Immature natural killer cell (primary cell): ENCODE measurements around the gene SDR39U1. TPM values are rescaled to one million over a fixed set of nuclear protein-coding genes. Genes with fewer than 3 reads are reported as not detected.

Experiments
- DNase-seq, 3 donors: peaks; one replicate each; pipeline ENCODE4 v3.0.0; 2022; ENCODE audit warnings: mixed read lengths in 1 of 3
- H3K27ac Mint-ChIP-seq, 6 donors: one replicate each; pipeline ENCODE4 v1.8.0; 2020; ENCODE audit warnings: mixed read lengths in 6 of 6, mild to moderate bottlenecking in 5 of 6, inconsistent platforms in 4 of 6, moderate library complexity in 3 of 6
- H3K27me3 Mint-ChIP-seq, 3 donors: one replicate each; pipeline ENCODE4 v1.8.0; 2020 to 2021; ENCODE audit warnings: low read depth in 3 of 3, mild to moderate bottlenecking in 3 of 3, mixed read lengths in 3 of 3, moderate library complexity in 3 of 3, inconsistent platforms in 1 of 3
- H3K36me3 Mint-ChIP-seq, 3 donors: one replicate each; pipeline ENCODE4 v1.8.0; 2020; ENCODE audit warnings: mixed read lengths in 3 of 3, inconsistent platforms in 2 of 3, mild to moderate bottlenecking in 2 of 3
- H3K4me1 Mint-ChIP-seq, 2 donors: one replicate each; pipeline ENCODE4 v1.8.0; 2020; ENCODE audit warnings: inconsistent platforms in 2 of 2, mild to moderate bottlenecking in 2 of 2, mixed read lengths in 2 of 2, moderate library complexity in 1 of 2
- H3K4me3 Mint-ChIP-seq, 5 donors: one replicate each; pipeline ENCODE4 v1.8.0; 2020; ENCODE audit warnings: mild to moderate bottlenecking in 5 of 5, mixed read lengths in 5 of 5, inconsistent platforms in 3 of 5, moderate library complexity in 3 of 5
- H3K9me3 Mint-ChIP-seq, 6 donors: one replicate each; pipeline ENCODE4 v1.8.0; 2020; ENCODE audit warnings: mild to moderate bottlenecking in 6 of 6, mixed read lengths in 6 of 6, inconsistent platforms in 4 of 6, moderate library complexity in 3 of 6
- polyA plus RNA-seq, 3 donors: library from polyadenylated mRNA; unstranded; fragments of 300-500 nt; fragmentation: Illumina TruSeq; gene quantifications; one replicate each; pipeline ENCODE4 v1.2.3, GENCODE V29; 2021

SDR39U1 gene
- polyA plus RNA-seq, 3 donors from 2014 or later = 62.2 to 91.2 (median 82.6) TPM

DNA sequence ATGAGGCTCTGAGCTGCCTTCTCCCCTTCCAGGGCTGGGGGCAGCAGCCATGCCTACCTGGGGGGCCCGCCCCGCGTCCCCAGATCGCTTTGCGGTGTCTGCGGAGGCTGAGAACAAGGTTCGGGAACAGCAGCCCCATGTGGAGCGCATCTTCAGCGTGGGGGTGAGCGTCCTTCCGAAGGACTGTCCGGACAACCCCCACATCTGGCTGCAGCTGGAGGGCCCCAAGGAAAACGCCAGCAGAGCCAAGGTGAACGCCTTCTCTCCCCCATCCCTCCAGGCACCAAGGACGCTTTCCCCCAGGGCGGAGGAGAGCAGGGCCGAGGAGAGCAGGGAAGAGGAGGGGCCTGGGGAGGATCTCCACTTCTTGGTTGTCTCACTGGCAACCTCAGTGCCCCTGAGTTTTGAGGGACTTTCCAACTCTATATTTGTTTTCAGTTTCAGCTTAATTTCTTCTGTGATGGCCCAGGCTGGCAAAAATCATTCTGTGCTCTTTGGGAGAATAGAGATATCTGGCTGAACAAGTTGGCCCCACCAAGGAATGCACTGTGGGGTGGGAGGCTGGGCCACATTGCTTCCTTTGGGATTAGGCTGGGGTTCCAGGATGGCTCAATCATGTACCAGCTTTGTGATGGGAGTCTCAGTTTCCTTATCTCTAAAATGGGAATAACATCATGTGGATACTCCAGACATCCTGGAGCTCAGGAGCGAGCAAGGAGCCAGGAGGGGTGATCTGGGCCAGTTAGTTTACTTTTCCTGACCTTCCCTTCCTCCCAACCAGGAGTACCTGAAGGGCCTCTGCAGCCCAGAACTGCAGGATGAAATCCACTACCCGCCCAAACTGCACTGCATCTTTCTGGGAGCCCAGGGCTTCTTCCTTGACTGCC lies 11.7 kb downstream of the SDR39U1 start:
- DNase-seq = peak; percentile 44 to 58 (median 53)
- no peaks in the 10 kb centered on the region for H3K9me3 Mint-ChIP-seq
- peak overlapping the region; percentile 86 to 89 (median 87) for H3K4me3 Mint-ChIP-seq
- peaks cover 22 to 26% of the 10 kb centered on the region in 2 donors for H3K4me1 Mint-ChIP-seq
- peaks cover 3 to 12% (median 8%) of the 10 kb centered on the region in 3 donors for H3K27me3 Mint-ChIP-seq
- H3K27ac Mint-ChIP-seq = peak overlapping the region; percentile 82 to 97 (median 87)
- peaks cover 4 to 22% (median 18%) of the 10 kb centered on the region in 3 donors for H3K36me3 Mint-ChIP-seq

DNA sequence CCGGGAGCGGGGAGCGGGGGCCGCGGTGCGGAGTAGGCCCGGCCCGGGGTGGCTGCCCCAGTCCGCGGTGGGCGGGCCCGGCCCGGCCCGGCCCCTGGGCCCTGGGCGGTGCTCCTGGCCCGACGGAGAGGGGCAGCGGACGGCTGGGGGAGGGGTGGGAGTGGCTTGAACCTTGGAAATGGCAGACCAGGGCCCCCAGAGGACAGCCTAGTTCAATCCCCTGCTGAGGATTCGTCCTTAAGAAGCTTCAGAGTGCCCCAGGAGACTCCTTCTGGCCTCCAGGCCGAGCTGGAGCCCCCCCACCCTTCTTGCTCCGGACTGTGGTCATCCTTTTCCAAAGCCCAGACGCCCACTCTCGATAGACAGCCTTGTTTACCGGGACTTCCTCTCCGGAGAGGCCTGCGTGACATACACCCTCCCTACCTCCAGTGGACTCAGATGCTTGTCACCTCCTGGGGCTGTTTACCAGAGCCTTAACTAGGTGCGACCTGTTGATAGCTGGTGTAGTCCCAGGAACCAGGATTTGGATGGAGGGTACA lies 12.4 kb downstream of the SDR39U1 start:
- Mint-ChIP-seq H3K4me1 (peaks cover 22 to 26% of the 10 kb centered on the region in 2 donors), H3K27me3 (peaks cover 1 to 12% (median 8%) of the 10 kb centered on the region in 3 donors), H3K9me3 (no peaks in the 10 kb centered on the region), H3K36me3 (peaks cover 4 to 18% (median 15%) of the 10 kb centered on the region in 3 donors), H3K27ac (peak overlapping the region; percentile 82 to 97 (median 87)), H3K4me3 (peak overlapping the region; percentile 86 to 89 (median 87))
- peak; percentile 39 to 48 (median 47) for DNase-seq

DNA sequence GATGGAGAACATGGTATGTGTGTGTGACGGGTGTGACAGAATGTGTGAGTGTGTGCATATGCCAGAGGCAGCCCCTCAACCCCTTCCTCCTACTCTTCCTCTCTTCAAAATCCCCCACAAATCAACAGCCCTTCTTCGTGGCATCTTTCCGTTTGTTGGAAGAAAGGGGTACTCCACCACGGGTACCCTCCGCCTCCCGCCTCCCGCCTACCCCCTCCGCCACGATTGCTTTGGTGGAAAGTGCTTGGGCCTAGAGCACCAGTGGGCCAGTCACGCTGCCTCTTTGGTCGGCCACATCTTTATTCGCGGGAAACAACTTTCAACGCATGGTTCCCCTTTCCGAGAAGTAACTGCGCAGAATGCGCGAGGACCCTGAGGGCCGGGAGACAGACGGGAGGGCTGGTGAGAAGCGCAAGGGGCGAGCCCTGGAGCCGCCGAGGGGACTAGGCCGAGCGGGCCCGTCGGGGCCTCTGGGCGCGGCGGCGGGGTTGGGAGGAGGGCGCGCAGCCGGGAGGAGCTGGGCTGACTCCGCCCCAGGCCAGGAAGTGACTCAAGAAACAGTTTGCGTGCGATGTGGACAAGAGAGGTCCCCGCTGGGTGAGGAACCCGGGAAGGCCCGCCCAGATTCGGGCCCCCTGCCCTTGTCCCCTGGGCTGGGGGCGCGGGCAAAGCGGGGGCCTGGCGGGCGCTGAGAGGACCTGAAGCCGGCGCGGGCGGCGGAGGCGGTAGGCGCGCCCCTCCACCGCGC lies 13.0 kb downstream of the SDR39U1 start, which contains the start of the genes CBLN3 and KHNYN:
TSS of gene CBLN3 (minus strand) at position 274 of the 748 bp plus-strand sequence. CDS start 614 bp downstream, outside the sequence.
TSS of gene KHNYN (plus strand) at position 560 of the 748 bp plus-strand sequence. CDS start 777 bp downstream, outside the sequence.
- Mint-ChIP-seq H3K27ac (peak within 1 kb of the TSS; percentile 96 to 99 (median 98)), H3K36me3 (peaks cover 4 to 15% (median 13%) of the 10 kb centered on the region in 3 donors), H3K4me3 (peak within 1 kb of the TSS; percentile 87 to 93 (median 91)), H3K4me1 (peaks cover 22 to 26% of the 10 kb centered on the region in 2 donors), H3K9me3 (no peaks in the 10 kb centered on the region), H3K27me3 (peaks cover 1 to 12% (median 8%) of the 10 kb centered on the region in 3 donors)
- DNase-seq = peak; percentile 87 to 90 (median 90)

DNA sequence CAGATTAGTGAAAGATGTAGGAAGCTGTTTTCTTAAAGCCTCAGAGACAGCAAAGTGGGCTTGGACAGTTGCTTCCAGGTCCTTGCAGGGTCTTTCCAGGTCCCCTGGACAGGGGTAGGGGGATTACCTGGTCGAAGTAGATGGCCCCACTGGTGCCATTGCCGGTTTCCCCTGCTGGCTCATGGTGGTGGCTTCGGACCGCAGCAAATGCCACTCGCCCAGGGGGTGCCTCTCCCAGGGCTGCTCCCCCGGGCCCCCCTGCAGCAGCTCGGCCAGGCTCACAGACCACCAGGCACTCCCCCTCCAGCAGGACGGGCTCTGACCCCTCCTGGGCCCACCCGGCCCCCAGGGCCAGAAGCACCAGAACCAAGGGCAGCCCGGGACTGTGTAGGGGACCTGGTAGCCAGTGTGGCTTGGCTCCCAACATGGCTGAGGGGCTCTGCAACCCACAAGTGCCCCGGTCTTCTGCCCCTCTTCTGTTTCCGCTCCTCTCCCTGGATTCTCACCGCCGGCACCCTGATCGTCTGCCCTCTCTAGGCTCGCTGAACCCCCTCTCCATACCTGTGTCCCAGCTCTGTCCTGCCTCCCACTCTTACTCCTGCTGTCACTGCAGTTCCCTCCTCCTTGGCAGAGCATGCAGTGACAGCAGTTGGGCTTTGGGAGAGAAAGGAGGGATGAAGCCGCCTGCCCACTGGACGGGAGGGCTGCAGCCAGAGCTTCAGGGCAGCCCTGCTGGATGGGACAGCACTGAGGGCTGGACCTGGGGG lies 13.8 kb downstream of the SDR39U1 start:
- DNase-seq = no peak
- peaks cover 22 to 26% of the 10 kb centered on the region in 2 donors for H3K4me1 Mint-ChIP-seq
- H3K36me3 Mint-ChIP-seq = peaks cover 4 to 15% (median 12%) of the 10 kb centered on the region in 3 donors
- H3K27ac Mint-ChIP-seq = peak overlapping the region; percentile 96 to 99 (median 98)
- no peaks in the 10 kb centered on the region for H3K9me3 Mint-ChIP-seq
- H3K27me3 Mint-ChIP-seq = peaks cover 1 to 12% (median 8%) of the 10 kb centered on the region in 3 donors
- H3K4me3 Mint-ChIP-seq = peak overlapping the region; percentile 87 to 93 (median 91)

DNA sequence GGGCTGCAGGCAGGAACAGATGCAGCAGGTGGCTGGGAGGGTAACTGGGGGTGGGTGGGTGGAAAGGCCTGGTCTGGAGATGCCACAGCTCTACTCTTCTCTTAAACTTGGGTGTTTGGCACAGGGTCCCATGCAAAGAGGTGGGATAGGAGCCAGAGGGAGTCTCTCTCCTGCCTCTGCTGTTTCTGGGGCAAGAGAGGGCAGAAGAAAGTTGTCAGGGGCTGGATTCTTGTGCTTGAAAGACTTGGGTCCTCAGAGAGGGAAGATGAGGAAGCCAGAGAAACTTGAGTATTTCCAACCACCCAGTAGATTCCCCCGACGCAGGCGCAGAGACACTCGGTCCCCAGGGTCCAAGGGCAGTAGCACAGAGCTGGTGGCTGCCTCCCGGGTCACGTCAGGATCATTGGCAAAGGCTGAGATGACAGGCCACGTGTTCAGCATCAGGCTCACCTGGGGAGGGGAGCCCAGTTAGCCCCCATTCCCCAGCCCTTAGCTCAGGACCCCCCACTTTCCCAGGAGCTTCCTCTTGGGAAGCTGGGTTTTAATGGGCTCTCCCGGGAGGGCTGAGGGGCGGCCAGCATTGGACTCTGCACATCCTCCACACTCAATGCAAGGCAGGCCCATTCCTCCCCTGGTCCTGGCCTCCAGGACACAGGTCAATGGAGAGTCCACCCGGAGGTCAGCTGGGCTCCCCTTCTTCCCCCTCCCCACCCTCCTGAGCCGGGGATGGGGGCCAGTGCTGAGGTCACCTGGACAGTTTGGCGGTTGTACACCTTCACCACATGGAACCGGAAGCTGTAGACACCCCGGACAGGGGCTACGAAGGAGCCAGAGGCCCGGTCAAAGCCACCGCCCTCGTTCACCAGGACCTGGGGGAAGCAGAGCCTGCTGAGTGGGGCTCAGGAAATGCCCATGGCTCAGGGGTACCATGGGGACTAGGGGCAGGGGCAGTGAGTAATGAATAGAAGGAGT lies 14.8 kb downstream of the SDR39U1 start:
- Mint-ChIP-seq H3K4me3 (peak overlapping the region in 4 of 5 donors; percentile 27 to 49 (median 36)), H3K27ac (peak overlapping the region in 5 of 6 donors; percentile 30 to 87 (median 78)), H3K27me3 (peaks cover 1 to 12% (median 8%) of the 10 kb centered on the region in 3 donors), H3K36me3 (peaks cover 4 to 7% (median 4%) of the 10 kb centered on the region in 3 donors), H3K9me3 (no peaks in the 10 kb centered on the region), H3K4me1 (peaks cover 18 to 22% of the 10 kb centered on the region in 2 donors)
- DNase-seq = no peak

DNA sequence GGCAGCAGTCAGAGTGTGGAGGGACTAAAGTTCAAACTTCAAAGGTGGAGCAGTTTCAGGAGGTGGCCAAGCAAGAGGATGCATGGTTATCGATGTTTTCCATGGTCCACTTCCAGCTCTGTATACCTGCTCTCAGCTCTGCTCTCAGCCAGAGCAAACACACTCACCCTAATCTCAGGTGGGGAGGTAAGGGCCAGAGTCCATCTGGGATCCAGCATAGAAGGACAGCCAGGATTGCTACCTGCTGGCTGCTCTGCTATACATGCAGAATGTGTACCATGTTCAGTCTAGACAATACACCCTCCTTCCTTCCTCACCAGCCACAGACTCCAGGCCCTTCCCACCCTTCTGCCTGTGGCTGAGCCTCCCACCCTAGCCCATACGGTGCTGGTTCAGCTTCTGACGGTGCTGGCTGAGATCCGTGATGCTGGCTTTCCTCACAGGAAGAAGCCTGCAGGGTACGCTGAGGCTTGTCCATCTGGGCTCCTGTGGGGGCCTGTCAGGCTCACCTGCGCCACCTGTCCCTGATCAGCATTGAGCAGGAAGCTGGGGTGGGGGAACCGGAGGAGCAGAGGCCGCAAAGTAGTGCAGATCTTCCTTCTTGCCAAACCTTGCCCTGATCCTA lies 15.6 kb downstream of the SDR39U1 start:
- Mint-ChIP-seq H3K9me3 (no peaks in the 10 kb centered on the region), H3K27me3 (peaks cover 1 to 12% (median 8%) of the 10 kb centered on the region in 3 donors), H3K4me1 (peaks cover 16 to 22% of the 10 kb centered on the region in 2 donors), H3K4me3 (peak overlapping the region in 1 of 5 donors; percentile 6), H3K36me3 (peaks cover 4% of the 10 kb centered on the region in 3 donors), H3K27ac (peak overlapping the region in 5 of 6 donors; percentile 32 to 82 (median 43))
- DNase-seq = no peak

DNA sequence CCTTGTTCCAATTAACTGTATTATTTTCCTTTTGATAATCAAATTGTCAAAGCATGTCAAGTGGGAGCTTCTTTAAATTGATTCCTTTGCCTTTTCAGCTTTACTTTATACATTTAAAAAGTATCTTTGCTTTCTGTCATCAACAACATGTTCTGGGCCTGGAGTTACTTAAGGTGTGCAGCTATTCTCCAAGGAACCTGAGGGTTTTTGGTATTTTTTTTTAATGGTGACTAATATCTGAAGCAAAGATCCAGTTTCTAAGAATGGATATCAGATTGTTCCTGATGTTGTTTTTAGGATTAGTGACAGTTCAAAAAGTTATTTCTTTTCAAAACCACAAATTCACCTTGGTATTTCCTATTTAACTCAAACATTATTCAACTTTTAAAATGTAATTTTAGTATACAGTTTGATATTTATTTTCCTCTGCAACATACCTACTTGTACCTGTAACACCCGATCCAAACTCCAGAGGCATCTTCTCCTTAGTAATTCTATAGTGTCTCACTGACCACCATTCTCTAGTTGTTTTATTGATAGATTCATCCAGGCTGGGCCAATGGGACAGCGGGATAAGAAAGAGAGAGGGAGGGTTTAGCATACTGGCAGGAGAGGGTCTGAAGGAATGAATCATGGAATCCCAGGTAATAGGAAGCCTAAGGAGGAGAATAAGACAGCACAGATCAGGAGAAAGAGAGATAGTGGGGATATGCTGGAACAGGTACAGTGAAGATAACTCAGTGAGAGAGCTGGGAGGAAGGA lies 16.2 kb downstream of the SDR39U1 start:
- Mint-ChIP-seq H3K27ac (peak overlapping the region in 4 of 6 donors; percentile 3 to 82 (median 18)), H3K27me3 (peaks cover 1 to 7% (median 5%) of the 10 kb centered on the region in 3 donors)

DNA sequence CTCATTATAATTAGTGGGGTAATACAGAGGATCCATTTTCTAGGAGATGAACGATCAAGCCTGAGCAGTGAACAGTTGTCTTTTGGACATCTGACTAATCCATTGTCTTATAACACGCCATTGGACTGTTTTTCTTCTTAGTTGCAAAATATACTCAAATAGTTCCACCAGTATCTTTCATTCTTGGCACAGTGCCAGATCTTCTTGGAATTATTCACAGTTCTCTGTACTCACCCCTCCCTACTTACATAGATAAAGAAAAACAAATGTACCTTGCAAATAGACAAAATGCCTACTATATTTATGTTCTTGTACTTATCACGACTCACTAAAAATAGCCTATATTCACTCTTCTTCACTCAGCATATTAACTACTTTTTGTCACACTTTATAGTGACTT lies 16.9 kb downstream of the SDR39U1 start:
- no peak overlapping the region for H3K27ac Mint-ChIP-seq
- H3K4me1 Mint-ChIP-seq = peaks cover 3 to 9% of the 10 kb centered on the region in 2 donors
- peaks cover 2 to 6% (median 5%) of the 10 kb centered on the region in 3 donors for H3K27me3 Mint-ChIP-seq
- H3K9me3 Mint-ChIP-seq = no peaks in the 10 kb centered on the region
- DNase-seq = no peak
- no peaks in the 10 kb centered on the region for H3K36me3 Mint-ChIP-seq
- H3K4me3 Mint-ChIP-seq = no peak overlapping the region

More for the DNA sequence above, 16.2 kb downstream of the SDR39U1 start:
- DNase-seq = no peak
- Mint-ChIP-seq H3K36me3 (no peaks in the 10 kb centered on the region), H3K9me3 (no peaks in the 10 kb centered on the region), H3K4me3 (peak overlapping the region in 1 of 5 donors; percentile 6), H3K4me1 (peaks cover 9 to 16% of the 10 kb centered on the region in 2 donors)

DNA sequence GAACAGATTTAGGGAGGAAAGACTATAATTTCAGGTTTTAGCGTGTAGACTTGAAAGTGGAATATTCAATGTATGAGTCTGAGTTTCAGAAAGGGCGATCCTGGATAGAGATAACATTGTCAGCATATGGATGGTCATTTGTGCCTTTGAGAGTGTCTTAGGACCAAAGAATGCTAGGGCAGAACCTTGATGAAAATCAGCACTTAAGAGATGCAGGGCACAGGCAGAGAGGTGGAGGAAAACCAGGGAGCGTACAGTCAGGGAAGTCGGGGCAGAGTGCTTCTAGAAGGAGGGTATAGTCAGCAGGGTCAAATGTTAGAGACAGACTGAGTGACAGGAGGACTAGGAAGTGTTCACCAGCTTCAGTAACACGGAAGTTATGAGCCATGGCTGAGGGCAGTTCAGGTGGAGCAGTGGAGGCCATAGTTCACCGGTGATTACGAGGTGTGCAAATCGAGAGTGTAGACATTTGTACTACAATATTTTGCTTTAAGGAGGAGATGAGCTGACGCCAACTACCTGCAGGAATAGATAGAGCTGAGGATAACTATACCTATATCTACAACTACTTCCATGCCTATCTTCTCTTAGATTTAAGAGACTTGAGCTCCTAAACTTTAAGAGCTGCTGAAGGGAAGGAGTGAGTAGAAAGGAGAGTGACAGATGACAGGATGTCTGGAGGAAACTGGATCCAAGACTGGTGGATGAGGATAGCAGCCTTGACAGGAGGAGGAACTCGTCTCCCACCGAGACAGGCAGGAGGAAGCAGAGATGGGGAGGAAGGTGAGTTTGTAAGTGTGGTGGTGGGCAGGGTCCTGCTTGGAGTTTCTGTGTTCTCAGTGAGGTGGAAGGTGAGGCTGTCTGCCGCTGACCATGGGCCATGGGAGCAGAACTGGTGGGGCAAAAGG lies 19.6 kb downstream of the SDR39U1 start:
- Mint-ChIP-seq H3K36me3 (no peaks in the 10 kb centered on the region), H3K27ac (no peak overlapping the region), H3K27me3 (peaks cover 1 to 3% (median 2%) of the 10 kb centered on the region in 3 donors), H3K9me3 (no peaks in the 10 kb centered on the region), H3K4me3 (no peak overlapping the region), H3K4me1 (no peaks in the 10 kb centered on the region)
- DNase-seq = no peak

DNA sequence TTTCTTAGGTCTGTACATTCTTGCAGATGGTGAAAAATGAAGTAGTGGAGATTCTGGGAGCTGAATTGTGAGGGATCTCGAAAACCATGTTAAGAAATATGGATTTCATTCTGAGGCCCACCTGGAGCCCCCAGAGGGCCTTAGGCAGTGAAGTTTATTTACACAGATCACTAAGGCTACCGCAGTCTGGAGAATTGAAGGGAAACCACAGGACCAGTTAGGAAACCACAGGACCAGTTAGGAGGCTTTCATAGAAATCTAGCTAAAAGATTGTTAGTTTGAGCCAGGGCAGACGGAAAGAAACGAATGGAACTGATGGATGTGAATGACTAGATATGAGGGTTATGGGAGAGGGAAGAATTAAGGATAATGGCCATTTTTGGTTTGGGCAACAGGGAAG lies 20.3 kb downstream of the SDR39U1 start:
- Mint-ChIP-seq H3K4me1 (no peaks in the 10 kb centered on the region), H3K36me3 (no peaks in the 10 kb centered on the region), H3K4me3 (no peak overlapping the region), H3K27ac (no peak overlapping the region), H3K9me3 (no peaks in the 10 kb centered on the region), H3K27me3 (peaks cover 1 to 3% (median 2%) of the 10 kb centered on the region in 3 donors)
- no peak for DNase-seq
